Mononuclear cell (primary cell): ENCODE results near the gene SLIT1. TPM values are rescaled to one million over a fixed set of nuclear protein-coding genes. Genes with fewer than 3 reads are reported as not detected.

Source experiments
- H3K27me3 ChIP-seq: 2 replicates; pipeline ENCODE4 v1.6.0; 2011; ENCODE audit warnings: low read length, control low read depth; ENCODE audit not compliant: insufficient read depth
- H3K4me1 ChIP-seq: 2 replicates; pipeline ENCODE4 v1.5.1; 2011; ENCODE audit warnings: mild to moderate bottlenecking, low read length, control low read depth; ENCODE audit not compliant: insufficient read depth
- H3K4me3 ChIP-seq: 2 replicates; pipeline ENCODE4 v1.5.1; 2011; ENCODE audit warnings: mild to moderate bottlenecking, low read length, moderate library complexity
- H3K9me3 ChIP-seq: 2 replicates; pipeline ENCODE4 v1.5.1; 2011; ENCODE audit warnings: low read depth, mild to moderate bottlenecking, control low read depth, low read length
- total RNA-seq: library from RNA; depleted of rRNA; stranded (reverse); fragments of >200 nt; gene quantifications from one replicate; pipeline ENCODE4 v1.2.3, GENCODE V29; 2012

Gene SLIT1
- total RNA-seq, 1 donor = 0.10 TPM

GRCh38 chr10:96999337-96999736 lies 186.4 kb downstream of the SLIT1 start:
- no peak overlapping the region for H3K4me3 ChIP-seq
- no peaks in the 10 kb centered on the region for H3K9me3 ChIP-seq
- no peaks in the 10 kb centered on the region for H3K27me3 ChIP-seq
- H3K4me1 ChIP-seq = no peaks in the 10 kb centered on the region

- no peak overlapping the region for H3K4me3 ChIP-seq
- no peaks in the 10 kb centered on the region for H3K9me3 ChIP-seq
- no peaks in the 10 kb centered on the region for H3K4me1 ChIP-seq
- H3K27me3 ChIP-seq = no peaks in the 10 kb centered on the region
These were observed 187.3 kb downstream of the SLIT1 start for GRCh38 chr10:96998329-96998888.

- Histone ChIP-seq H3K9me3 (no peaks in the 10 kb centered on the region), H3K4me1 (no peaks in the 10 kb centered on the region), H3K4me3 (no peak overlapping the region), H3K27me3 (no peaks in the 10 kb centered on the region)
These were observed 189.3 kb downstream of the SLIT1 start for GRCh38 chr10:96996275-96996965.

GRCh38 chr10:96995851-96996250 lies 189.9 kb downstream of the SLIT1 start:
- Histone ChIP-seq H3K27me3 (no peaks in the 10 kb centered on the region), H3K9me3 (no peaks in the 10 kb centered on the region), H3K4me3 (no peak overlapping the region), H3K4me1 (no peaks in the 10 kb centered on the region)

GRCh38 chr10:96992721-96993120 lies 193.0 kb downstream of the SLIT1 start:
- Histone ChIP-seq H3K9me3 (no peaks in the 10 kb centered on the region), H3K27me3 (no peaks in the 10 kb centered on the region)

GRCh38 chr10:96991313-96991841 lies 194.4 kb downstream of the SLIT1 start:
- no peaks in the 10 kb centered on the region for H3K4me1 ChIP-seq

More at GRCh38 chr10:96992721-96993120, 193.0 kb downstream of the SLIT1 start:
- Histone ChIP-seq H3K4me3 (no peak overlapping the region), H3K4me1 (no peaks in the 10 kb centered on the region)

GRCh38 chr10:96988426-96988825 lies 197.3 kb downstream of the SLIT1 start:
- peaks cover 17% of the 10 kb centered on the region for H3K4me1 ChIP-seq
- no peaks in the 10 kb centered on the region for H3K9me3 ChIP-seq
- no peaks in the 10 kb centered on the region for H3K27me3 ChIP-seq
- no peak overlapping the region for H3K4me3 ChIP-seq

More at GRCh38 chr10:96991313-96991841, 194.4 kb downstream of the SLIT1 start:
- no peaks in the 10 kb centered on the region for H3K9me3 ChIP-seq
- no peaks in the 10 kb centered on the region for H3K27me3 ChIP-seq
- H3K4me3 ChIP-seq = no peak overlapping the region

- H3K4me1 ChIP-seq = peaks cover 17% of the 10 kb centered on the region
- H3K4me3 ChIP-seq = no peak overlapping the region
- no peaks in the 10 kb centered on the region for H3K27me3 ChIP-seq
- H3K9me3 ChIP-seq = no peaks in the 10 kb centered on the region
These were observed 197.9 kb downstream of the SLIT1 start for GRCh38 chr10:96987842-96988175.

- no peaks in the 10 kb centered on the region for H3K9me3 ChIP-seq
- no peak overlapping the region for H3K4me3 ChIP-seq
- H3K4me1 ChIP-seq = peaks cover 17% of the 10 kb centered on the region
- no peaks in the 10 kb centered on the region for H3K27me3 ChIP-seq
These were observed 198.5 kb downstream of the SLIT1 start for GRCh38 chr10:96987141-96987841.

GRCh38 chr10:96986200-96986856 lies 199.4 kb downstream of the SLIT1 start:
- no peak overlapping the region for H3K4me3 ChIP-seq
- peaks cover 17% of the 10 kb centered on the region for H3K4me1 ChIP-seq
- H3K27me3 ChIP-seq = no peaks in the 10 kb centered on the region
- no peaks in the 10 kb centered on the region for H3K9me3 ChIP-seq

- Histone ChIP-seq H3K9me3 (no peaks in the 10 kb centered on the region), H3K27me3 (no peaks in the 10 kb centered on the region), H3K4me3 (peak overlapping the region; percentile 8), H3K4me1 (peaks cover 17% of the 10 kb centered on the region)
These were observed 201.1 kb downstream of the SLIT1 start for GRCh38 chr10:96984541-96985131.

GRCh38 chr10:96982149-96982930 lies 203.4 kb downstream of the SLIT1 start:
- Histone ChIP-seq H3K27me3 (no peaks in the 10 kb centered on the region), H3K4me1 (peaks cover 17% of the 10 kb centered on the region), H3K9me3 (no peaks in the 10 kb centered on the region), H3K4me3 (no peak overlapping the region)

- H3K4me3 ChIP-seq = no peak overlapping the region
- H3K9me3 ChIP-seq = no peaks in the 10 kb centered on the region
- no peaks in the 10 kb centered on the region for H3K27me3 ChIP-seq
- no peaks in the 10 kb centered on the region for H3K4me1 ChIP-seq
These were observed 207.1 kb downstream of the SLIT1 start for GRCh38 chr10:96978621-96979154.

GRCh38 chr10:96975136-96975535 lies 210.6 kb downstream of the SLIT1 start:
- H3K9me3 ChIP-seq = no peaks in the 10 kb centered on the region
- H3K4me1 ChIP-seq = no peaks in the 10 kb centered on the region
- no peak overlapping the region for H3K4me3 ChIP-seq
- no peaks in the 10 kb centered on the region for H3K27me3 ChIP-seq
